ENCODE data around the gene B3GNT9.

DNA sequence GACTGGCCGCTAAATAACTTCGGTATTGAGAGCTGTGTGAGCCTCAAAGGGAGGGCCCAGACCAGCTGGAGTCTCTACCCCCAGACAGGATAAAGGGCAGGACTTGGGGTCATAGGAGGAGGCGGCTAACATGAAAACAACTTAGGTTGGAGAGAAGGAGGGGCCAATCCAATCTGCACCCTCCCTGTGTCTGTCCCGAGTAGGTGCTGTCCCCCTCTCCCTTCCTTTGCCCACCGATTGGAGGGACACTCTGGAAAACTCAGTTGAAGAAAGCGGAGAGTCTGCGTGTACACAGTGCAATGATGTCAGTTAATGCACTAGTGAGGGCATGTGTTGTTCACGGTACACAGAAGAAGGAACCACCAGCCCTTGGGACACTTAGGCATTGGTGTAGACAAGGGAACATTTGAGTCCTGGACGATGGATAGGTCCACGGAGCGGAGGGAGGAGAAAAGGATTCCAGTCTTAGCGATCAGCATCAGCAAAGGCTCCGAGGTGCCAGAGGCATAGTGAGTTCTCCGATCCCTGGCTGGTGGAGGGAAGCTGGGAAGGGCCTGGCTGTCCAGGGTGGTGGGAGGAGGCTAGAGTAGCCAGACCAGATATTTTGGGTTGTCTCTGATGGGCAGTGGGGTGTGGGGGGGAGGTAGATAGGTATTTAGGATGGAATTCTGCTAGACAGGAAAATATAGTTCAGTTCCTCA, 20.3 kb upstream of the B3GNT9 start:
- TF ChIP-seq, protein P1, sequence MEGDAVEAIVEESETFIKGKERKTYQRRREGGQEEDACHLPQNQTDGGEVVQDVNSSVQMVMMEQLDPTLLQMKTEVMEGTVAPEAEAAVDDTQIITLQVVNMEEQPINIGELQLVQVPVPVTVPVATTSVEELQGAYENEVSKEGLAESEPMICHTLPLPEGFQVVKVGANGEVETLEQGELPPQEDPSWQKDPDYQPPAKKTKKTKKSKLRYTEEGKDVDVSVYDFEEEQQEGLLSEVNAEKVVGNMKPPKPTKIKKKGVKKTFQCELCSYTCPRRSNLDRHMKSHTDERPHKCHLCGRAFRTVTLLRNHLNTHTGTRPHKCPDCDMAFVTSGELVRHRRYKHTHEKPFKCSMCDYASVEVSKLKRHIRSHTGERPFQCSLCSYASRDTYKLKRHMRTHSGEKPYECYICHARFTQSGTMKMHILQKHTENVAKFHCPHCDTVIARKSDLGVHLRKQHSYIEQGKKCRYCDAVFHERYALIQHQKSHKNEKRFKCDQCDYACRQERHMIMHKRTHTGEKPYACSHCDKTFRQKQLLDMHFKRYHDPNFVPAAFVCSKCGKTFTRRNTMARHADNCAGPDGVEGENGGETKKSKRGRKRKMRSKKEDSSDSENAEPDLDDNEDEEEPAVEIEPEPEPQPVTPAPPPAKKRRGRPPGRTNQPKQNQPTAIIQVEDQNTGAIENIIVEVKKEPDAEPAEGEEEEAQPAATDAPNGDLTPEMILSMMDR (IDR thresholded peaks at IDR 0.05), result no peak
- no peak for TF ChIP-seq ZFX (IDR thresholded peaks at IDR 0.05; ENCODE audit: borderline replicate concordance)

All from 22Rv1 (cell line).